GM12878 (cell line): Measurements from ENCODE around the gene HPGD. TPM values are rescaled to one million over a fixed set of nuclear protein-coding genes. Genes with fewer than 3 reads are reported as not detected.

Experiments
- ATAC-seq: fragments of 200-7000 bp; cut with Tn5 transposase; 3 replicates; pipeline ENCODE4 v1.9.1; 2020; ENCODE audit warnings: mild to moderate bottlenecking, moderate library complexity
- BruUV-seq: library from RNA; stranded (reverse); fragments of 400-500 nt; replicated peaks from 2 replicates; lab custom pipeline; 2021; lab: Mats Ljungman, UMichigan
- CTCF ChIA-PET: fragments of 300-600 bp; sonication (Branson Sonifier 250); formaldehyde crosslinking; extraction: SDS; loops from one replicate; lab custom pipeline; 2021; ENCODE audit warnings: inconsistent platforms; lab: Yijun Ruan, JAX
- POLR2A ChIA-PET: fragments of 350-600 bp; formaldehyde crosslinking; extraction: SDS; loops from one replicate; lab custom pipeline; 2021; ENCODE audit warnings: inconsistent platforms; lab: Charles Lee
- RAD21 ChIA-PET: fragments of 300-600 bp; sonication (Branson Sonifier 250); formaldehyde crosslinking; loops from one replicate; lab custom pipeline; 2023; ENCODE audit warnings: antibody characterized with exemption; ENCODE audit not compliant: unreplicated experiment; lab: Charles Lee
- SMC1A ChIA-PET: fragments of 300-600 bp; sonication (Branson Sonifier 250); formaldehyde crosslinking; loops from one replicate; lab custom pipeline; 2023; ENCODE audit not compliant: unreplicated experiment, uncharacterized antibody; lab: Charles Lee
- DNase-seq: peaks from one replicate; pipeline ENCODE4 v3.0.0-alpha.2; 2011; ENCODE audit warnings: low read depth, low spot score
- FAIRE-seq: peaks from 3 replicates; lab custom pipeline; 2011; peaks lifted over from hg19 to GRCh38; lab: Jason Lieb, UNC
- H2AFZ ChIP-seq: 2 replicates; pipeline ENCODE4 v1.6.0; 2011; ENCODE audit warnings: low read depth, low read length, control low read depth; ENCODE audit not compliant: control insufficient read depth
- H3K27ac ChIP-seq: 2 replicates; pipeline ENCODE4 v1.5.1; 2011; ENCODE audit warnings: control low read depth; ENCODE audit not compliant: control insufficient read depth, insufficient read depth
- H3K27me3 ChIP-seq, 2 experiments: replicated peaks in 1 of 2; 2 replicates each; pipeline versions ENCODE4 v1.6.0 to v1.6.1; 2011; ENCODE audit warnings: low read length in 1 of 2; ENCODE audit not compliant: control insufficient read depth in 2 of 2, insufficient read depth in 2 of 2
- H3K36me3 ChIP-seq, 2 experiments: 2 replicates each; pipeline ENCODE4 v1.5.1; 2011; ENCODE audit warnings: low read length in 1 of 2; ENCODE audit not compliant: control insufficient read depth in 2 of 2, insufficient read depth in 2 of 2
- H3K4me1 ChIP-seq: 2 replicates; pipeline ENCODE4 v1.6.1; 2011; ENCODE audit warnings: mild to moderate bottlenecking, low read length, moderate library complexity, mixed read lengths; ENCODE audit not compliant: control insufficient read depth, insufficient read depth
- H3K4me2 ChIP-seq: 2 replicates; pipeline ENCODE4 v1.6.0; 2011; ENCODE audit warnings: control low read depth; ENCODE audit not compliant: control insufficient read depth, insufficient read depth
- H3K4me3 ChIP-seq: fragments of 200-600 bp; sonication (generic); 2 replicates; pipeline ENCODE4 v1.5.1; 2016
- H3K79me2 ChIP-seq: 2 replicates; pipeline ENCODE4 v1.6.0; 2011; ENCODE audit warnings: low read length; ENCODE audit not compliant: control insufficient read depth, insufficient read depth
- H3K9ac ChIP-seq: 2 replicates; pipeline ENCODE4 v1.8.0; 2011; ENCODE audit warnings: low read length, control low read depth, mixed read lengths; ENCODE audit not compliant: control insufficient read depth, insufficient read depth
- H3K9me3 ChIP-seq: replicated peaks from 3 replicates; pipeline ENCODE4 v1.5.1; 2011; ENCODE audit warnings: mild to moderate bottlenecking, low read length; ENCODE audit not compliant: control insufficient read depth, insufficient read depth
- H4K20me1 ChIP-seq: 2 replicates; pipeline ENCODE4 v1.6.0; 2011; ENCODE audit not compliant: control insufficient read depth, insufficient read depth
- BCL11A ChIP-seq: IDR thresholded peaks from 2 replicates; pipeline ENCODE4 v1.6.1; 2011; ENCODE audit warnings: low read depth, low read length
- BHLHE40 ChIP-seq, 2 experiments: fragments of 450-650 bp in 1 of 2; IDR thresholded peaks; 2 replicates each; pipeline ENCODE4 v1.6.1; 2011 to 2017; ENCODE audit warnings: low read depth in 2 of 2, borderline replicate concordance in 1 of 2, improper control_type of control experiment in 1 of 2, low read length in 1 of 2, mild to moderate bottlenecking in 1 of 2
- CEBPB ChIP-seq, 2 experiments: fragments of 150-350 bp in 1 of 2; IDR thresholded peaks; 2 replicates each; pipeline ENCODE4 v1.6.1; 2012 to 2014; ENCODE audit warnings: low read depth in 2 of 2, low read length in 2 of 2, borderline replicate concordance in 1 of 2, inconsistent platforms in 1 of 2
- NR2C1 ChIP-seq: fragments of 450-650 bp; IDR thresholded peaks from 2 replicates; pipeline ENCODE4 v1.6.1; 2017; ENCODE audit warnings: antibody characterized with exemption, mild to moderate bottlenecking, moderate library complexity
- NR2F1 ChIP-seq: fragments of 450-650 bp; conservative IDR thresholded peaks from 2 replicates; pipeline ENCODE4 v1.6.1; 2017; ENCODE audit warnings: mild to moderate bottlenecking
- POLR2AphosphoS2 ChIP-seq: IDR thresholded peaks from 2 replicates; pipeline ENCODE4 v1.6.1; 2011; ENCODE audit warnings: low read depth, mild to moderate bottlenecking, low read length, improper control_type of control experiment, moderate library complexity
- SREBF1 ChIP-seq: IDR thresholded peaks from 2 replicates; pipeline ENCODE4 v1.6.1; 2012; ENCODE audit warnings: mild to moderate bottlenecking, low read length
- ZNF274 ChIP-seq: IDR thresholded peaks from one replicate; pipeline ENCODE4 v1.8.0; 2011; ENCODE audit not compliant: insufficient read length, insufficient read depth
- ZNF384 ChIP-seq: IDR thresholded peaks from 2 replicates; pipeline ENCODE4 v1.6.1; 2012; ENCODE audit warnings: low read depth, mild to moderate bottlenecking, low read length, improper control_type of control experiment, borderline replicate concordance
- in situ Hi-C: fragments of 300-500 bp; cut with MboI; formaldehyde crosslinking; loops from 9 replicates; pipeline ENCODE4 v1.14.3; 2018; ENCODE audit warnings: mixed read lengths
- intact Hi-C: fragments of 100-400 bp; cut with micrococcal nuclease; formaldehyde crosslinking; loops from one replicate; pipeline ENCODE4 v1.14.2; 2022; ENCODE audit not compliant: unreplicated experiment
- polyA plus RNA-seq, 11 experiments: library from polyadenylated mRNA; depleted of rRNA in 4 of 11; unstranded in 6 of 11; stranded (reverse) in 5 of 11; fragments of >200 nt; fragmentation: Nextera tagmentation in 4 of 11; fragmentation: Illumina TruSeq in 1 of 11; extraction: Ambion mirVana in 4 of 11; extraction: Trizol in 1 of 11; gene quantifications; 1 replicate in 1 of 11; 2 replicates in 10 of 11; pipeline versions ENCODE4 v1.2.1 to v1.2.3, GENCODE V29; 2011 to 2016; ENCODE audit warnings: inconsistent platforms in 2 of 11, missing spikeins in 2 of 11, low read depth in 1 of 11
- total RNA-seq, 4 experiments: library from RNA; depleted of rRNA in 3 of 4; stranded (reverse); fragments of >200 nt in 3 of 4; fragmentation: Illumina TruSeq in 1 of 4; extraction: Trizol in 1 of 4; gene quantifications; 2 replicates each; pipeline versions ENCODE4 v1.2.1 to v1.2.3, GENCODE V29; 2013 to 2021
- TF ChIP-seq, protein P1 (sequence below): fragments of 450-650 bp; IDR thresholded peaks from 2 replicates; pipeline ENCODE4 v1.6.1; 2017; ENCODE audit warnings: mild to moderate bottlenecking, moderate library complexity
- TF ChIP-seq, protein P2 (sequence below): fragments of 150-350 bp; IDR thresholded peaks from 2 replicates; pipeline ENCODE4 v1.6.1; 2016; ENCODE audit warnings: low read depth, low read length
- TF ChIP-seq, protein P3 (sequence below): fragments of 450-650 bp; IDR thresholded peaks from 2 replicates; pipeline ENCODE4 v1.6.1; 2017; ENCODE audit warnings: mild to moderate bottlenecking, moderate library complexity

HPGD gene
- total and polyA plus RNA-seq, 10 of the 15 experiments (the other 5 are each of a cell fraction or from before 2014, with no cell fraction given) = 0.07 to 0.41 (median 0.24) TPM; not detected in 7

DNA sequence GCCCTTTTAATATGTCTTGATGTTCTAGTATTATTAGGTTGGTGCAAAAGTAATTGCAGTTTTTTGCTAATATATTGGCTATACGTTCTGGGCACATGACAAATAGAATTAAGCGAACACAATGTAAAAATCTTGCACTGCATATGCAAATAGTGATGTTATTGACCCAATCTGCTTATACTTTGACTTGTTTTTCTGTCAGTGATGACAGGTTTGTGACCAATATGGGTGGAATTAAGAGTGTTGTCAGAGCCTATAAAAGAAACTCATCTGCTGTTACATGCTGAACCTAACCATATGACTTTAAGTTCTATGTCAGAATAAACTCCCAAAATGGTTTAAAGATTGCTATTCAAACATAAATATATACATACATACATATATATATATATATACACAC lies 30.7 kb upstream of the HPGD start (continued):
- TF ChIP-seq ZNF384 = no peak

- H2AFZ ChIP-seq = no peak overlapping the region
- DNase-seq (no peak), FAIRE-seq (no peak), ATAC-seq (no peak)
- ChIA-PET SMC1A (no interaction called here), CTCF (no interaction called here), RAD21 (no interaction called here), POLR2A (no interaction called here)
- no peak overlapping the region for H3K9ac ChIP-seq
- intact Hi-C loops (no loop called here), in situ Hi-C loops (no loop called here)
- H3K4me1 ChIP-seq = no peaks in the 10 kb centered on the region
- no peak overlapping the region for H3K4me2 ChIP-seq
- H4K20me1 ChIP-seq = no peaks in the 10 kb centered on the region
- no peaks in the 10 kb centered on the region for H3K36me3 ChIP-seq
- no peaks in the 10 kb centered on the region for H3K9me3 ChIP-seq
- H3K27ac ChIP-seq = no peak overlapping the region
- H3K27me3 ChIP-seq = no peaks in the 10 kb centered on the region
- H3K79me2 ChIP-seq = no peaks in the 10 kb centered on the region
- no peak overlapping the region for H3K4me3 ChIP-seq
- no TSS peak for BruUV-seq
- TF ChIP-seq, protein P1, sequence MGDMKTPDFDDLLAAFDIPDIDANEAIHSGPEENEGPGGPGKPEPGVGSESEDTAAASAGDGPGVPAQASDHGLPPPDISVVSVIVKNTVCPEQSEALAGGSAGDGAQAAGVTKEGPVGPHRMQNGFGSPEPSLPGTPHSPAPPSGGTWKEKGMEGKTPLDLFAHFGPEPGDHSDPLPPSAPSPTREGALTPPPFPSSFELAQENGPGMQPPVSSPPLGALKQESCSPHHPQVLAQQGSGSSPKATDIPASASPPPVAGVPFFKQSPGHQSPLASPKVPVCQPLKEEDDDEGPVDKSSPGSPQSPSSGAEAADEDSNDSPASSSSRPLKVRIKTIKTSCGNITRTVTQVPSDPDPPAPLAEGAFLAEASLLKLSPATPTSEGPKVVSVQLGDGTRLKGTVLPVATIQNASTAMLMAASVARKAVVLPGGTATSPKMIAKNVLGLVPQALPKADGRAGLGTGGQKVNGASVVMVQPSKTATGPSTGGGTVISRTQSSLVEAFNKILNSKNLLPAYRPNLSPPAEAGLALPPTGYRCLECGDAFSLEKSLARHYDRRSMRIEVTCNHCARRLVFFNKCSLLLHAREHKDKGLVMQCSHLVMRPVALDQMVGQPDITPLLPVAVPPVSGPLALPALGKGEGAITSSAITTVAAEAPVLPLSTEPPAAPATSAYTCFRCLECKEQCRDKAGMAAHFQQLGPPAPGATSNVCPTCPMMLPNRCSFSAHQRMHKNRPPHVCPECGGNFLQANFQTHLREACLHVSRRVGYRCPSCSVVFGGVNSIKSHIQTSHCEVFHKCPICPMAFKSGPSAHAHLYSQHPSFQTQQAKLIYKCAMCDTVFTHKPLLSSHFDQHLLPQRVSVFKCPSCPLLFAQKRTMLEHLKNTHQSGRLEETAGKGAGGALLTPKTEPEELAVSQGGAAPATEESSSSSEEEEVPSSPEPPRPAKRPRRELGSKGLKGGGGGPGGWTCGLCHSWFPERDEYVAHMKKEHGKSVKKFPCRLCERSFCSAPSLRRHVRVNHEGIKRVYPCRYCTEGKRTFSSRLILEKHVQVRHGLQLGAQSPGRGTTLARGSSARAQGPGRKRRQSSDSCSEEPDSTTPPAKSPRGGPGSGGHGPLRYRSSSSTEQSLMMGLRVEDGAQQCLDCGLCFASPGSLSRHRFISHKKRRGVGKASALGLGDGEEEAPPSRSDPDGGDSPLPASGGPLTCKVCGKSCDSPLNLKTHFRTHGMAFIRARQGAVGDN = no peak
- TF ChIP-seq ZNF274 = no peak
- no peak for TF ChIP-seq NR2F1
- TF ChIP-seq POLR2AphosphoS2 = no peak
- no peak for TF ChIP-seq NR2C1
- TF ChIP-seq, protein P2, sequence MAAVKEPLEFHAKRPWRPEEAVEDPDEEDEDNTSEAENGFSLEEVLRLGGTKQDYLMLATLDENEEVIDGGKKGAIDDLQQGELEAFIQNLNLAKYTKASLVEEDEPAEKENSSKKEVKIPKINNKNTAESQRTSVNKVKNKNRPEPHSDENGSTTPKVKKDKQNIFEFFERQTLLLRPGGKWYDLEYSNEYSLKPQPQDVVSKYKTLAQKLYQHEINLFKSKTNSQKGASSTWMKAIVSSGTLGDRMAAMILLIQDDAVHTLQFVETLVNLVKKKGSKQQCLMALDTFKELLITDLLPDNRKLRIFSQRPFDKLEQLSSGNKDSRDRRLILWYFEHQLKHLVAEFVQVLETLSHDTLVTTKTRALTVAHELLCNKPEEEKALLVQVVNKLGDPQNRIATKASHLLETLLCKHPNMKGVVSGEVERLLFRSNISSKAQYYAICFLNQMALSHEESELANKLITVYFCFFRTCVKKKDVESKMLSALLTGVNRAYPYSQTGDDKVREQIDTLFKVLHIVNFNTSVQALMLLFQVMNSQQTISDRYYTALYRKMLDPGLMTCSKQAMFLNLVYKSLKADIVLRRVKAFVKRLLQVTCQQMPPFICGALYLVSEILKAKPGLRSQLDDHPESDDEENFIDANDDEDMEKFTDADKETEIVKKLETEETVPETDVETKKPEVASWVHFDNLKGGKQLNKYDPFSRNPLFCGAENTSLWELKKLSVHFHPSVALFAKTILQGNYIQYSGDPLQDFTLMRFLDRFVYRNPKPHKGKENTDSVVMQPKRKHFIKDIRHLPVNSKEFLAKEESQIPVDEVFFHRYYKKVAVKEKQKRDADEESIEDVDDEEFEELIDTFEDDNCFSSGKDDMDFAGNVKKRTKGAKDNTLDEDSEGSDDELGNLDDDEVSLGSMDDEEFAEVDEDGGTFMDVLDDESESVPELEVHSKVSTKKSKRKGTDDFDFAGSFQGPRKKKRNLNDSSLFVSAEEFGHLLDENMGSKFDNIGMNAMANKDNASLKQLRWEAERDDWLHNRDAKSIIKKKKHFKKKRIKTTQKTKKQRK = no peak
- no peak for TF ChIP-seq CEBPB (IDR thresholded peaks at IDR 0.05; ENCODE audit: borderline replicate concordance in 1 of 2, low read depth in 2 of 2, low read length in 2 of 2)
- TF ChIP-seq SREBF1 = no peak
- no peak for TF ChIP-seq BHLHE40 (IDR thresholded peaks at IDR 0.05; ENCODE audit: borderline replicate concordance in 1 of 2, low read depth in 2 of 2, low read length in 1 of 2)
- TF ChIP-seq, protein P3, sequence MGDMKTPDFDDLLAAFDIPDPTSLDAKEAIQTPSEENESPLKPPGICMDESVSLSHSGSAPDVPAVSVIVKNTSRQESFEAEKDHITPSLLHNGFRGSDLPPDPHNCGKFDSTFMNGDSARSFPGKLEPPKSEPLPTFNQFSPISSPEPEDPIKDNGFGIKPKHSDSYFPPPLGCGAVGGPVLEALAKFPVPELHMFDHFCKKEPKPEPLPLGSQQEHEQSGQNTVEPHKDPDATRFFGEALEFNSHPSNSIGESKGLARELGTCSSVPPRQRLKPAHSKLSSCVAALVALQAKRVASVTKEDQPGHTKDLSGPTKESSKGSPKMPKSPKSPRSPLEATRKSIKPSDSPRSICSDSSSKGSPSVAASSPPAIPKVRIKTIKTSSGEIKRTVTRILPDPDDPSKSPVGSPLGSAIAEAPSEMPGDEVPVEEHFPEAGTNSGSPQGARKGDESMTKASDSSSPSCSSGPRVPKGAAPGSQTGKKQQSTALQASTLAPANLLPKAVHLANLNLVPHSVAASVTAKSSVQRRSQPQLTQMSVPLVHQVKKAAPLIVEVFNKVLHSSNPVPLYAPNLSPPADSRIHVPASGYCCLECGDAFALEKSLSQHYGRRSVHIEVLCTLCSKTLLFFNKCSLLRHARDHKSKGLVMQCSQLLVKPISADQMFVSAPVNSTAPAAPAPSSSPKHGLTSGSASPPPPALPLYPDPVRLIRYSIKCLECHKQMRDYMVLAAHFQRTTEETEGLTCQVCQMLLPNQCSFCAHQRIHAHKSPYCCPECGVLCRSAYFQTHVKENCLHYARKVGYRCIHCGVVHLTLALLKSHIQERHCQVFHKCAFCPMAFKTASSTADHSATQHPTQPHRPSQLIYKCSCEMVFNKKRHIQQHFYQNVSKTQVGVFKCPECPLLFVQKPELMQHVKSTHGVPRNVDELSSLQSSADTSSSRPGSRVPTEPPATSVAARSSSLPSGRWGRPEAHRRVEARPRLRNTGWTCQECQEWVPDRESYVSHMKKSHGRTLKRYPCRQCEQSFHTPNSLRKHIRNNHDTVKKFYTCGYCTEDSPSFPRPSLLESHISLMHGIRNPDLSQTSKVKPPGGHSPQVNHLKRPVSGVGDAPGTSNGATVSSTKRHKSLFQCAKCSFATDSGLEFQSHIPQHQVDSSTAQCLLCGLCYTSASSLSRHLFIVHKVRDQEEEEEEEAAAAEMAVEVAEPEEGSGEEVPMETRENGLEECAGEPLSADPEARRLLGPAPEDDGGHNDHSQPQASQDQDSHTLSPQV = no peak
- TF ChIP-seq BCL11A = no peak
Measured at GRCh38 chr4:174550541-174550940, 28.3 kb upstream of the HPGD start.
